Trophoblast cell (in vitro differentiated cells and primary cell): ENCODE results near the gene HIVEP1.
"Not testable (repeated sequence)": the region's sequence is repeated elsewhere in the genome, so short reads cannot be mapped to it uniquely, and the experiment has no call there.

Source experiments
- DNase-seq, 2 donors: peaks; one replicate each; pipeline ENCODE4 v3.0.0-alpha.2; 2016
- H2AFZ ChIP-seq: 2 replicates; pipeline ENCODE4 v1.6.1; 2013; ENCODE audit warnings: low read length, moderate library complexity, mild to moderate bottlenecking; ENCODE audit not compliant: insufficient read depth, poor library complexity
- H2AK5ac ChIP-seq: 2 replicates; pipeline ENCODE4 v1.6.1; 2013; ENCODE audit warnings: mild to moderate bottlenecking, low read length
- H2BK120ac ChIP-seq: 2 replicates; pipeline ENCODE4 v1.6.1; 2013; ENCODE audit warnings: low read length, mild to moderate bottlenecking, moderate library complexity; ENCODE audit not compliant: insufficient read depth, poor library complexity
- H2BK12ac ChIP-seq: 2 replicates; pipeline ENCODE4 v1.6.1; 2013; ENCODE audit warnings: mild to moderate bottlenecking, low read length, moderate library complexity
- H2BK5ac ChIP-seq: 2 replicates; pipeline ENCODE4 v1.6.1; 2013; ENCODE audit warnings: low read length, low read depth, moderate library complexity, mild to moderate bottlenecking; ENCODE audit not compliant: poor library complexity
- H3K14ac ChIP-seq: 2 replicates; pipeline ENCODE4 v1.6.1; 2013; ENCODE audit warnings: mild to moderate bottlenecking, low read length
- H3K18ac ChIP-seq: 2 replicates; pipeline ENCODE4 v1.6.1; 2013; ENCODE audit warnings: mild to moderate bottlenecking, low read length
- H3K23ac ChIP-seq: 2 replicates; pipeline ENCODE4 v1.6.1; 2013; ENCODE audit warnings: low read length
- H3K27ac ChIP-seq: 2 replicates; pipeline ENCODE4 v1.5.1; 2013; ENCODE audit warnings: low read depth, mild to moderate bottlenecking, inconsistent platforms, low read length, moderate library complexity
- H3K27me3 ChIP-seq: 2 replicates; pipeline ENCODE4 v1.6.1; 2013; ENCODE audit warnings: inconsistent platforms, mild to moderate bottlenecking, low read length, moderate library complexity; ENCODE audit not compliant: insufficient read depth
- H3K36me3 ChIP-seq, 2 experiments: 1 replicate in 1 of 2; 2 replicates in 1 of 2; pipeline ENCODE4 v1.6.1; 2013; ENCODE audit warnings: low read length in 2 of 2, mild to moderate bottlenecking in 2 of 2, moderate library complexity in 1 of 2; ENCODE audit not compliant: insufficient read depth in 2 of 2, control insufficient read depth in 1 of 2
- H3K4ac ChIP-seq: 2 replicates; pipeline ENCODE4 v1.6.1; 2013; ENCODE audit warnings: low read depth, mild to moderate bottlenecking, low read length, moderate library complexity
- H3K4me1 ChIP-seq, 2 experiments: 1 replicate in 1 of 2; 2 replicates in 1 of 2; pipeline ENCODE4 v1.6.1; 2013; ENCODE audit warnings: low read length in 2 of 2, mild to moderate bottlenecking in 2 of 2, moderate library complexity in 1 of 2; ENCODE audit not compliant: insufficient read depth in 2 of 2, control insufficient read depth in 1 of 2
- H3K4me2 ChIP-seq: 2 replicates; pipeline ENCODE4 v1.6.1; 2013; ENCODE audit warnings: inconsistent platforms, mild to moderate bottlenecking, low read length, moderate library complexity
- H3K4me3 ChIP-seq: 2 replicates; pipeline ENCODE4 v1.5.1; 2013; ENCODE audit warnings: mild to moderate bottlenecking, low read depth, low read length, inconsistent platforms
- H3K79me1 ChIP-seq: one replicate; pipeline ENCODE4 v1.6.1; 2013; ENCODE audit warnings: low read length
- H3K79me2 ChIP-seq: 2 replicates; pipeline ENCODE4 v1.6.1; 2013; ENCODE audit warnings: low read length, mild to moderate bottlenecking; ENCODE audit not compliant: control insufficient read depth, insufficient read depth, poor library complexity
- H3K9ac ChIP-seq: 2 replicates; pipeline ENCODE4 v1.6.1; 2013; ENCODE audit warnings: mild to moderate bottlenecking, low read length
- H3K9me3 ChIP-seq: 2 replicates; pipeline ENCODE4 v1.6.1; 2013; ENCODE audit warnings: low read depth, mild to moderate bottlenecking, control low read depth, inconsistent platforms, low read length; ENCODE audit not compliant: insufficient read depth
- H4K12ac ChIP-seq: 2 replicates; pipeline ENCODE4 v1.6.1; 2013; ENCODE audit warnings: low read depth, mild to moderate bottlenecking, low read length, moderate library complexity
- H4K8ac ChIP-seq: 2 replicates; pipeline ENCODE4 v1.6.1; 2013; ENCODE audit warnings: low read depth, mild to moderate bottlenecking, low read length, moderate library complexity
- H4K91ac ChIP-seq: one replicate; pipeline ENCODE4 v1.6.1; 2013; ENCODE audit warnings: low read depth, mild to moderate bottlenecking, low read length, moderate library complexity
- WGBS: extraction: QIAGEN DNeasy Blood & Tissue Kit; methylation state at CpG from one replicate; pipeline ENCODE4 v1.1.7; 2013; ENCODE audit warnings: missing lambda C conversion rate; ENCODE audit not compliant: insufficient read length, insufficient coverage; ENCODE audit errors: extremely low coverage; 5-methylcytosine and 5-hydroxymethylcytosine counted together

The HIVEP1 gene

GRCh38 chr6:12105271-12105670, 93.2 kb downstream of the HIVEP1 start:
- Histone ChIP-seq H3K27me3 (no peaks in the 10 kb centered on the region), H3K4me3 (no peak overlapping the region), H2AFZ (no peak overlapping the region), H3K36me3 (peaks cover 0 to 3% of the 10 kb centered on the region in 2 experiments), H2BK12ac (no peak overlapping the region), H2AK5ac (no peak overlapping the region), H3K4me1 (no peaks in the 10 kb centered on the region), H4K8ac (no peak overlapping the region), H3K4ac (no peak overlapping the region), H3K23ac (no peak overlapping the region), H4K12ac (no peak overlapping the region), H3K79me1 (no peaks in the 10 kb centered on the region), H2BK120ac (no peak overlapping the region), H3K9me3 (no peaks in the 10 kb centered on the region), H2BK5ac (no peak overlapping the region), H3K14ac (no peak overlapping the region), H3K27ac (no peak overlapping the region), H3K18ac (no peak overlapping the region), H4K91ac (no peak overlapping the region), H3K9ac (no peak overlapping the region), H3K79me2 (no peaks in the 10 kb centered on the region), H3K4me2 (no peak overlapping the region)
- WGBS, result no CpG with 5 or more reads among the region's 2 CpGs
- DNase-seq, result no peak

- not testable (repeated sequence) for H2BK5ac ChIP-seq, H3K14ac ChIP-seq, H3K79me2 ChIP-seq, H3K18ac ChIP-seq, H3K4me3 ChIP-seq, H2AFZ ChIP-seq, H4K12ac ChIP-seq, H3K79me1 ChIP-seq, H4K91ac ChIP-seq, H3K36me3 ChIP-seq, H2AK5ac ChIP-seq, H3K4ac ChIP-seq, H4K8ac ChIP-seq, H3K4me2 ChIP-seq, H2BK120ac ChIP-seq, H3K9ac ChIP-seq, DNase-seq, H3K9me3 ChIP-seq, H3K27me3 ChIP-seq, H3K4me1 ChIP-seq, H3K27ac ChIP-seq, H2BK12ac ChIP-seq, H3K23ac ChIP-seq
- WGBS, result no CpG with 5 or more reads among the region's 33 CpGs
Measured at GRCh38 chr6:12108376-12108775, 96.3 kb downstream of the HIVEP1 start.

- Histone ChIP-seq H3K79me2 (no peaks in the 10 kb centered on the region), H3K9me3 (no peaks in the 10 kb centered on the region), H4K8ac (no peak overlapping the region), H3K27me3 (no peaks in the 10 kb centered on the region), H3K27ac (no peak overlapping the region), H3K4me3 (no peak overlapping the region), H3K23ac (no peak overlapping the region), H2BK120ac (no peak overlapping the region), H2BK12ac (no peak overlapping the region), H3K14ac (no peak overlapping the region), H2AFZ (no peak overlapping the region), H4K12ac (no peak overlapping the region), H3K4ac (no peak overlapping the region), H3K36me3 (peaks cover 0 to 3% of the 10 kb centered on the region in 2 experiments), H3K9ac (no peak overlapping the region), H2BK5ac (no peak overlapping the region), H3K18ac (no peak overlapping the region), H3K4me1 (peaks cover 4 to 7% of the 10 kb centered on the region in 2 experiments), H4K91ac (no peak overlapping the region), H3K4me2 (no peak overlapping the region), H3K79me1 (peaks cover 2% of the 10 kb centered on the region), H2AK5ac (no peak overlapping the region)
- no CpG with 5 or more reads among the region's 5 CpGs for WGBS
- no peak for DNase-seq
Measured at GRCh38 chr6:12110523-12111362, 98.6 kb downstream of the HIVEP1 start.

- Histone ChIP-seq H3K79me2 (no peaks in the 10 kb centered on the region), H2AFZ (no peak overlapping the region), H3K79me1 (peaks cover 2% of the 10 kb centered on the region), H3K9ac (no peak overlapping the region), H2AK5ac (no peak overlapping the region), H3K18ac (no peak overlapping the region), H2BK5ac (no peak overlapping the region), H4K91ac (no peak overlapping the region), H3K4me3 (no peak overlapping the region), H2BK12ac (no peak overlapping the region), H3K36me3 (peaks cover 0 to 3% of the 10 kb centered on the region in 2 experiments), H4K12ac (no peak overlapping the region), H3K4me2 (no peak overlapping the region), H3K4ac (no peak overlapping the region), H3K14ac (no peak overlapping the region), H3K27ac (no peak overlapping the region), H2BK120ac (no peak overlapping the region), H4K8ac (no peak overlapping the region), H3K4me1 (peaks cover 4 to 7% of the 10 kb centered on the region in 2 experiments), H3K23ac (no peak overlapping the region), H3K9me3 (no peaks in the 10 kb centered on the region), H3K27me3 (no peaks in the 10 kb centered on the region)
- DNase-seq, result no peak
- no CpG with 5 or more reads among the region's 2 CpGs for WGBS
Measured at GRCh38 chr6:12111363-12111670, 99.2 kb downstream of the HIVEP1 start.
